Stimulated activated CD8-positive, alpha-beta memory T cell treated with anti-CD3 and anti-CD28 coated beads, Interleukin-15, amount 100 ng/mL, for 24 hours (primary cell): Measurements from ENCODE around the gene LIMA1.
"Not testable (repeated sequence)": the region's sequence is repeated elsewhere in the genome, so short reads cannot be mapped to it uniquely, and the experiment has no call there.

Experiments used
- DNase-seq: peaks from one replicate; pipeline ENCODE4 v3.0.0-alpha.2; 2020; ENCODE audit warnings: low read depth

LIMA1 gene

DNA sequence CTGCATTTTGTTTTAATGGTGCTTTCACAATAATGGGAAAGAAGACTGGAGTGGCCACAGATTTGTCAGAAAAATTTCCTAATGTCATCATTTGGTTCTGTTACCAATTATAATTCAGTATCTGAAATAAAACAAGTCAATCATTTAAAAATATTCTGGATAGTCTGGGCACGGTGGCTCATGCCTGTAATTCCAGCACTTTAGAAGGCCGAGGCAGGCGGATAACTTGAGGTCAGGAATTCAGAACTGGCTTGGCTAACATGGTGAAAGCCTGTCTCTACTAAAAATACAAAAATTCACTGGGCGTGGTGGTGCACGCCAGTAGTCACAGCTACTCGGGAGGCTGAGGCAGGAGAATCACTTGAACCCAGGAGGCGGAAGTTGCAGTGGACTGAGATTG lies 4.0 kb upstream of the LIMA1 start:
- DNase-seq: no peak

DNA sequence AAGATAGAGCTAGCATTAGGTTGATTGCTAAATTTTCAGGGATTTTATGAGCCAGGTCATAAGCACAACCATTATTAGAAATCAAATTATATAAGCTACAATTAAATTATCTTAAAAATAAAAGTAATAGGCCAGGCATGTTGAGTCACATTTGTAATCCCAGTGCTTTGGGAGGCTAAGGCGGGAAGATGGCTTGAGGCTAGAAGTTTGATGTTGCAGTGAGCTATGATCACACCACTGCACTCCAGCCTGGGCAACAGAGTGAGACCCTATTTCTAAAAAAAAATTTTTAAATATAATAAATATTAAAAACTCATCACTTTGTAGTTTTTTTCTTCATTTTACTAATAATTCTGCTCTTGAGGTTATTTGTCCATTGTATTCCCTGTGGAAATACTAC lies 1.9 kb upstream of the LIMA1 start:
- no peak for DNase-seq

DNA sequence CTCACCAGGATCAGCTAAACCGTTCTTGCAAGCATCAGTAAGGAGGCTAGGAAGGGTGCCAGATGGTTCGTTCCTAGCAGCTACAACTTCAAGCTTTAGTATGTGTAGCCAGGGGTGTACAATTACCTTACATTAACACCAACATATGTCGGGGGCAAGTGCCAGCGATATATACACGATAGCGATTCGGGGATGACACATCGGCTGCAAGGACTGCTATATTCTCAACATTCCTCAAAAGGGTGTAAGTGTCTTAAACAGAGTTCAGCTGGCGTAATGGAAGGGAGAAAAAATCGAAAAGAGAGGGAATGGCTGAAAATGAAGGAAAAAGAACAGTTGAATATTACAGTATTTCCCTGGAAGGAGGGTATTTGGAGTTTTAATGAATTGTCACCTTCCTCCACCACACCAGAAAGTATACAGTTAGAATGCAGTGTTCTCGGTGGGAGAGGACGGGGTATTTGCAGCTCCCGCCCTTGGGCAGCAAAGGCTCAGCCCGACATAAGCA lies 545 bp downstream of the LIMA1 start:
- no peak for DNase-seq

GRCh38 chr12:50279501-50279900 lies 3.8 kb downstream of the LIMA1 start:
- DNase-seq: no peak

GRCh38 chr12:50276912-50277671 lies 6.2 kb downstream of the LIMA1 start:
- no peak for DNase-seq

DNA sequence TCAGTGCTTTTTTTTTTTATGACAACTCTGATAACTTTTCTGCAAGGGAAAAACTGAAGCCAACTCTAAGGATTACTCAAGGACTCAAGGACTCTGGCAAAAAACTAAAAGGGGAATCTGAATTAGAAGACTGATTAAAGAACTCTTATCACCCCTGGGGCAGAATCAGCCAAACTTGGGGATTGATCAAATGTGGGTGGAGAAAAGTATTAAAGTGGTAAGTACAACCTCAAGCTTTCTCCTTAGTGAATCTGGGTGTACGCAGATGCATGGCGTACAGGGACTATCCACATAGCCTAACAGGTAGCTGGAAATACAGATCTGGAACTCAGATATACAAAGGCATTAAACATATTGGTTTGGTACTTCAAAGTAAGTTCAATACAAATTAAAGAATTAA lies 7.3 kb downstream of the LIMA1 start:
- no peak for DNase-seq

DNA sequence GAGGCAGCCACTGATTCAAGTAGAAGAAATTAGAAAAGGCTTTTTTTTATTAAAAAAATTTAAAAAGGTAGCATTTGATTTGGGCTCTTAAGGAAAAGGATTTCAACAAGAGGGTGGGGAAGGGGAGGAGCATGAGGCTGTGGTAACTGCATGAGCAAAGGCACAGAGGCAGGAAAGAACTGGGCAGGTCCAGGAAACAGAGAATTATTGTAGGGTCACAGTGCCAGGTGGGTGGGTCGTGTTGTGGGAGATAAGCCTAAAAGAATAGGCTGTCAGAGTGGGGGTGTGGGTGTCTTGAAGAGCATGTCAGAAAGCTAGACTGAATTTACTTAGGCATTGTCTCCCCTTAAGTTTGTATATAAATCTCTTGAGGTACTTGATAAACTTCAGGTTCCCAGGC lies 7.8 kb downstream of the LIMA1 start:
- no peak for DNase-seq

- not testable (repeated sequence) for DNase-seq
Measured at GRCh38 chr12:50275127-50275526, 8.2 kb downstream of the LIMA1 start.

DNA sequence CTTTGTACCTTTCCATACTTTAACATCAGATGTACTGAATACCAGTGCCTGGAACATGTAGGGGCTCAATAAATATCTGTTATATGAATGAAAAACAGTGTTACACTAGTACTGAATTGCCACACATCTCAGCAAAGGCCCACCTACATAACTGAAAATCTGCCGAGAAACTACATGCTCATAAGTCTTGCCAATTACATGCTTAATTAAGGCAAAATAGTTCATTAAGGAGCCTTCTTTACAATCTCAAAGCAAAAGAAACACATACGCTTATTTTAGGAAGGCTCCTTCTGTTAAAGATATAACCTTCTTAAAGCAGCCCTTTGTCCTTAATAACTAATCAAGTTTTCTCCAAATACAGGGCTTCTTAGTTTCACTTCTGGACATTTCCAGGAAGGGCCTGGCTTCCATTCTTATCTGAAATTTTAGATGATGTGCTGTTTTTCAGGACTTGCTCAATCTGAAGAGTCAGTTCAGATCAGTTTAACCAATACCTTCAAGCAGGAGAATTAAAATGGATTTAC lies 11.5 kb downstream of the LIMA1 start:
- no peak for DNase-seq

DNA sequence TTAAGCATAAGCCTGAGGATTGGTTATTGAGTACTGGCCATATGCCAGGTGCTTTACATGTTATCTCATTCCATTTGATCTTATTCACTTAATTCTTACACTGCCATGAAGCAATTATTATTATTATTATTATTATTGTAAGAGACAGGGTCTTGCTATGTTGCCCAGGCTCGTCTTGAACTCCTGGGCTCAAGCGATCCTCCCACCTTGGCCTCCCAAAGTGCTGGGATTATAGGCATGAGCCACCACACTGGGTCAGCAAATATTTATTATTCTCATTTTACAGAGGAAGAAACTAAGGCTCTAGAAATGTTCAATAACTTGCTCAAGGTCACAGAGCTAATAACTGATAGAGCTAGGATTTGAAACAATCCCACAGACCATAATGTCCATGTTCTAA lies 14.8 kb downstream of the LIMA1 start:
- DNase-seq: no peak

GRCh38 chr12:50265770-50266524 lies 17.4 kb downstream of the LIMA1 start:
- DNase-seq: no peak

DNA sequence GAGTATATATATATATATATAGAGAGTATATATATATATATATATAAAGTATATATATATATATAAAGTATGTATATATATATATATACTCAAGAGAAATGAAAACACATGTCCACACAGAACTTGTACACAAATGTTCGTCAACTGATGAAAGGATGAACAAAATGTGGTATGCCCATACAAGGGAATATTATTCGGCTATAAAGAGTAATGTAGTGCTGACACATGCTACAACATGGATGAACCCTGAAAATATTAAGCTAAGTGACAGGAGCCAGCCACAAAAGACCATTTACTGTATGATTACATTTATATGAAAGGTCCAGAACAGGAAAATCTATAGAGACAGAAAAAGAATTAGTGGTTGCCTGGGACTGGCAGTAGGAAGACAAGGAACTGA lies 19.5 kb downstream of the LIMA1 start:
- DNase-seq: no peak

DNA sequence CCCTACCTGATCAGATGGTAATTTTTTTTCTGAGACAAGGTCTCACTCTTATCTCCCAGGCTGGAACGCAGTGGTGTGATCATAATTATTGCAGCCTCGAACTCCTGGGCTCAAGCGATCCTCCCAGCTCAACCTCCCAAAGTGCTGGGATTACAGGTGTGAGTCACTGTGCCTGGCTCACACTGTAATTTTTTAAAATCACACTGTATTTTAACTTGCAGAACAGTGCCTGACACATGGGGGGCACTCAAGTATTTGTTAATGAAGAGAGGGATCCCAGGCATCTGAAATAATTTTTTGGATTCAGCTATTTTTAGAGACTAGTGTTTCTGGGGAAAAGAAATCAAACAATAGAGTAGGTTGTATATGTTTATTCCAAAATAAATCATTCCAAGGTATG lies 21.7 kb downstream of the LIMA1 start:
- no peak for DNase-seq

GRCh38 chr12:50258167-50258551 lies 25.2 kb downstream of the LIMA1 start:
- DNase-seq: no peak

DNA sequence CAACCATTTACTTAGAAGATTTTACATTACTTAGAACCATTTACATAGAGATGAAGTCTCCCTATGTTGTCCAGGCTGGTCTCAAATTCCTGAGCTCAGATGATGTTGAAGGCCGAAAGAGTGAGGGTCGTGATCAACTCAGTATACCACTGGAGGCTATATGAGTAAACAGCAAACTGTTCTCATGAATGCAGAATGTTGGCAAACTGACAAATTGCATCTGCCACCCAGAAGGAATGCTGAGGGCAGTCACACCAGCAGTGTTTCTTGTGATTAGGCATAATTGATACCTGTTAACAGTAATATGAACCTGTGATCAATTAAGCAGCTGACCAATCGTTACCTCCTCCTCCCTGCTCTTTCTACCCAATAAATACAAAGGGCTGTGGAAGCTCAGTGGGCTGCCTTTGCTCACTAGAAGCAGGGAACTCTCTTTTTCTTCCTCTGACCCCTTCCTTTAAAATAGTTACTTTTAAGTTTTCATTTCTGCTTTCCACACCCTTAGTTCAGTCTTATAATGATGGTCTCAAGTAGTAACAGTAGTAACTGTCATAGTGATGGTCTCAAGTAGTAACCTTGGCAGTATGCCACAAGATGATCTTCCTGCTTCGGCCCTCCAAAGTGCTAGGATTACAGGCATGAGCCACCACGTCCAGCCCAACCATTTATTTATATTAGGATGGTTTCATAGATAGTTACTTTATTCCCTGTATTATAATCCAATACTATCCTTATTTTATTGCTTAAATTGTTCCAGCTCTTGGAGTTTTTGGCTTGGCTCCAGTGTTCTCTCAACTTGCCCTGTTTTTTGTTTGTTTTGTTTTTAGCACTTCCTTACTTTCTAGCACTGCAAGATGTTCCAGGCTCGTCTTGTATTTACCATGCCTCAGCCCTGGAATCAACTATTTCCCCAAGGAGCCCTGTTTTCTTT lies 25.8 kb downstream of the LIMA1 start:
- DNase-seq: no peak

GRCh38 chr12:50256761-50257160 lies 26.6 kb downstream of the LIMA1 start:
- DNase-seq: no peak

DNA sequence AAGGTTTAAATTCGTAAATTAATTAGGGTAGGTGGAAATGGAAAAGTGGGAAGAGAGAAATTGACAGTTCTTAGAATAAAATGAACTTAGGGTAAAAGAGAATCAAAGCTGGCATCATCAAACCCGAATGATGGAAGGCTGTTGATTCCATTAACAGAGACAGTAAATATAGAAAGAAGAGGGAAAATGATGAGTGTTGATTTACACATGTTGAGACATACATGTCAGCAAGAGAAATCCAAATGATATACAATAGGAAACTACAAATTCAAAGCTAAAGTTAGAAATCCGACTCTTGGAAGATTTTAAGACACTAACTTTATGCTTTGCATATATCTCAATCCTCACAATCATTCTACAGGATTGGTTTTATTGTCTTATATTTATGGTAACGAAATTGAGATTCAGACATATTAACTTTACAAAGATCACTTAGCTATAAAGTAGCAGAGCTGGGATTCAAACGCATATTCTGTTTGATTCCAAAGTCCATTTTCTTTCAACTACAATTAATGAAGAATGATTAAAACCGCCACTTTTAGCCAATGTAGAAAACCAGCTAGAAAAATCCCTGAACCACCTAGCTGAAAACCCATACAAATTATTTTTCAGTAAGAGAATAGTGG lies 30.2 kb downstream of the LIMA1 start:
- DNase-seq: no peak

DNA sequence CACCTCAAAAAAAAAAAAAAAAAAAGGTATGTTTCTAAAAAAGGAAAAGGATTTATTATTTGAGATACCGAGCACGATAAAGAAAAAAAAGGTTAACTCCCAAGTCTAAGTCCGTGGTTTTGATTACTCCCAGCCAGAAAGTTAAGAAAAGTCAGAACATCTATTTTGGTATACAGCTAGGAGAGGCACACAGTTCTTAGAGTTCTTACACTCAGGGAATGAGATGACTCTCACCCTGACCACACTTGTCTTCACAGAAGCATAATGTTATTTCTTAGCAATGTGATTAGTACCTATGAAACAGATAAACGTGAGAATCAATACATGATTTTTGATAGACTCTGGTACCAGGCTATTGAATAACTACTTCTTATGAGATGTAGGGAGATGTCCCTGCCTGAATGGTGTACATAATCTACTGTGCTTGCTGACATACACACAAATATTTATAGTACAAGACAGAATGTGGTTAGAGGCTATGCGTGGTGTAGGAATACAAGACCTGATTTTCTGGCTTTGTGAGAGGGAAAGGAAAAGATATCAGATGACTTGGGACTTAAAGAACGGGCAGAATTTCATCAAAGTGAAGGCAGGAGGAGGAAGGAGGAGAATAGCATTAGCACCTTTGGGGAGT lies 31.6 kb downstream of the LIMA1 start:
- no peak for DNase-seq

- no peak for DNase-seq
Measured at GRCh38 chr12:50249464-50250182, 33.7 kb downstream of the LIMA1 start.

- no peak for DNase-seq
Measured at GRCh38 chr12:50248883-50249282, 34.4 kb downstream of the LIMA1 start.

DNA sequence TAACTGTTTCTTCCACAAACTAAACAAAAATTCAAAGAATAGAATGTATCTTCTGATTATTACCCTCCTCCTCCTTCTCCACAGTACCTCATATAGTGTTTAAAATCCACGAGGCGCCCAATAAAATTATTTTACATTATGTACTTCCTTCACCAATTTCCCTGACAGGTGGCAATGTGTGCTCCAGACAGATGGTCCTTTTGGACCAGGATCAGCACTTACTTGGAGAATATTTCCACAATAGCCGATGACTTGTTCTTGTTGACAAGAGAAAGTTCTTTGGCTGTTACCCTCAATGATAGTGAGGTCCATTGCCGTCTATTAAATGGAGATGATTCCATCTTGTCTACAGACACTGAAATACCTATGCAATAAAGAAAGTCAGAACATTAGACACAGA lies 34.9 kb downstream of the LIMA1 start:
- DNase-seq: no peak
